Loucy (cell line): ENCODE results near the gene MTREX.

Experiments used
- CTCF ChIP-seq: fragments of 200-600 bp; sonication (generic); conservative IDR thresholded peaks from 2 replicates; pipeline ENCODE4 v1.5.1; 2014; ENCODE audit warnings: mild to moderate bottlenecking, antibody characterized with exemption, low read length
- EZH2phosphoT487 ChIP-seq: fragments of 200-600 bp; IDR thresholded peaks from 2 replicates; pipeline ENCODE4 v1.6.1; 2018; ENCODE audit warnings: antibody characterized with exemption, mild to moderate bottlenecking, moderate library complexity, borderline replicate concordance

- peak; percentile 94 for TF ChIP-seq CTCF
- no peak for TF ChIP-seq EZH2phosphoT487
These were observed 36.7 kb downstream of the MTREX start for GRCh38 chr5:55344392-55344992.
